ENCODE measurements around the gene GABRR3. TPM values are rescaled to one million over a fixed set of nuclear protein-coding genes. Genes with fewer than 3 reads are reported as not detected.
A peak's percentile ranks its signal among the peaks of the same experiment; 100 is the strongest.

The GABRR3 gene
- total RNA-seq, 4 donors from 2014 or later: not detected

- intact Hi-C loops (cut with DNase I): no loop called here
- no peaks in the 10 kb centered on the region for H3K9me3 ChIP-seq
- no peaks in the 10 kb centered on the region for H3K27me3 ChIP-seq
- 97% methylated on average over 3 of the region's 3 CpGs for WGBS
- no peak for DNase-seq (ENCODE audit: extremely low spot score)
- no peak overlapping the region for H3K4me3 ChIP-seq
- H3K36me3 ChIP-seq: no peaks in the 10 kb centered on the region
- H3K4me1 ChIP-seq: peaks cover 0 to 7% (median 3%) of the 10 kb centered on the region in 4 donors
- TF ChIP-seq EP300 (IDR thresholded peaks at IDR 0.05) (no peak), POLR2AphosphoS5 (IDR thresholded peaks at IDR 0.05) (no peak), POLR2A (IDR thresholded peaks at IDR 0.05; ENCODE audit: low read depth) (no peak), CTCF (IDR thresholded peaks at IDR 0.05) (no peak)
- no peak overlapping the region for H3K27ac ChIP-seq (replicated peaks in 1 of 4)
Measured at GRCh38 chr3:97988784-97989568, 46.1 kb downstream of the GABRR3 start.

GRCh38 chr3:97987306-97987705 is 47.8 kb downstream of the GABRR3 start:
- H3K9me3 ChIP-seq: no peaks in the 10 kb centered on the region
- intact Hi-C loops (cut with DNase I): no loop called here
- no peak overlapping the region for H3K4me3 ChIP-seq
- H3K4me1 ChIP-seq: peaks cover 5 to 24% (median 19%) of the 10 kb centered on the region in 4 donors
- 80% methylated on average over 2 of the region's 2 CpGs for WGBS
- DNase-seq (ENCODE audit: extremely low spot score): no peak
- H3K36me3 ChIP-seq: no peaks in the 10 kb centered on the region
- no peaks in the 10 kb centered on the region for H3K27me3 ChIP-seq
- no peak overlapping the region for H3K27ac ChIP-seq (replicated peaks in 1 of 4)
- TF ChIP-seq CTCF (IDR thresholded peaks at IDR 0.05) (no peak), EP300 (IDR thresholded peaks at IDR 0.05) (no peak), POLR2A (IDR thresholded peaks at IDR 0.05; ENCODE audit: low read depth) (no peak), POLR2AphosphoS5 (IDR thresholded peaks at IDR 0.05) (no peak)

GRCh38 chr3:97983933-97984491 is 51.1 kb downstream of the GABRR3 start:
- Histone ChIP-seq H3K4me3 (no peak overlapping the region), H3K27ac (replicated peaks in 1 of 4) (no peak overlapping the region), H3K9me3 (no peaks in the 10 kb centered on the region), H3K27me3 (no peaks in the 10 kb centered on the region), H3K4me1 (peaks cover 11 to 28% (median 28%) of the 10 kb centered on the region in 4 donors), H3K36me3 (no peaks in the 10 kb centered on the region)
- no peak for DNase-seq (ENCODE audit: extremely low spot score)
- 45% methylated on average over 2 of the region's 2 CpGs for WGBS
- intact Hi-C loops (cut with DNase I): no loop called here
- TF ChIP-seq CTCF (IDR thresholded peaks at IDR 0.05): no peak
- TF ChIP-seq POLR2A (IDR thresholded peaks at IDR 0.05; ENCODE audit: low read depth): no peak
- TF ChIP-seq EP300 (IDR thresholded peaks at IDR 0.05): no peak
- no peak for TF ChIP-seq POLR2AphosphoS5 (IDR thresholded peaks at IDR 0.05)

GRCh38 chr3:97981886-97982285 is 53.2 kb downstream of the GABRR3 start:
- Histone ChIP-seq H3K4me3 (no peak overlapping the region), H3K4me1 (peaks cover 11 to 28% (median 28%) of the 10 kb centered on the region in 4 donors), H3K27ac (replicated peaks in 1 of 4) (peak overlapping the region in 3 of 4 donors; percentile 30 to 74 (median 37)), H3K27me3 (no peaks in the 10 kb centered on the region), H3K9me3 (no peaks in the 10 kb centered on the region), H3K36me3 (no peaks in the 10 kb centered on the region)
- intact Hi-C loops (cut with DNase I): no loop called here
- TF ChIP-seq CTCF (IDR thresholded peaks at IDR 0.05): no peak
- TF ChIP-seq POLR2A (IDR thresholded peaks at IDR 0.05; ENCODE audit: low read depth): no peak
- peak; percentile 66 for TF ChIP-seq EP300 (IDR thresholded peaks at IDR 0.05)
- peak in 1 of 2 donors; percentile 11 for TF ChIP-seq POLR2AphosphoS5 (IDR thresholded peaks at IDR 0.05)
- no peak for DNase-seq (ENCODE audit: extremely low spot score)
- WGBS: 30% methylated on average over 3 of the region's 3 CpGs

Data from esophagus muscularis mucosa (tissue), 4 donors.